H1 (cell line): Measurements from ENCODE around the gene SLC19A1. TPM values are rescaled to one million over a fixed set of nuclear protein-coding genes. Genes with fewer than 3 reads are reported as not detected.

Experiments used
- POU5F1 ChIP-seq: IDR thresholded peaks from 2 replicates; pipeline ENCODE4 v1.6.1; 2011; ENCODE audit warnings: low read depth, mild to moderate bottlenecking, low read length, moderate library complexity
- RNF2 ChIP-seq: fragments of 200-900, 300-1000 bp; sonication (generic); IDR thresholded peaks from 2 replicates; pipeline ENCODE4 v1.7.1; 2016; ENCODE audit warnings: borderline replicate concordance, low read depth, mild to moderate bottlenecking, antibody characterized with exemption, low read length; ENCODE audit not compliant: poor library complexity, severe bottlenecking; ENCODE audit errors: missing control alignments
- polyA plus RNA-seq, 7 experiments: library from polyadenylated mRNA; depleted of rRNA in 3 of 7; stranded (reverse) in 5 of 7; unstranded in 2 of 7; fragments of >200 nt in 5 of 7; fragments of 200-250 nt in 2 of 7; gene quantifications; 1 replicate in 5 of 7; 2 replicates in 1 of 7; 4 replicates in 1 of 7; pipeline versions ENCODE4 v1.2.1 to v1.2.3, GENCODE V29; 2011 to 2013; ENCODE audit warnings: missing spikeins in 2 of 7, mixed read lengths in 2 of 7
- total RNA-seq: library from RNA; stranded (reverse); fragmentation: NEBNext Ultra II Directional; extraction: Animal tissue kit (Norgen Biotek cat#: 25700); gene quantifications from 2 replicates; pipeline ENCODE4 v1.2.1, GENCODE V29; 2021

The SLC19A1 gene
- total and polyA plus RNA-seq, 2 of the 8 experiments (the other 6 are each of a cell fraction or from before 2014, with no cell fraction given): 31.6 to 43.8 TPM

DNA sequence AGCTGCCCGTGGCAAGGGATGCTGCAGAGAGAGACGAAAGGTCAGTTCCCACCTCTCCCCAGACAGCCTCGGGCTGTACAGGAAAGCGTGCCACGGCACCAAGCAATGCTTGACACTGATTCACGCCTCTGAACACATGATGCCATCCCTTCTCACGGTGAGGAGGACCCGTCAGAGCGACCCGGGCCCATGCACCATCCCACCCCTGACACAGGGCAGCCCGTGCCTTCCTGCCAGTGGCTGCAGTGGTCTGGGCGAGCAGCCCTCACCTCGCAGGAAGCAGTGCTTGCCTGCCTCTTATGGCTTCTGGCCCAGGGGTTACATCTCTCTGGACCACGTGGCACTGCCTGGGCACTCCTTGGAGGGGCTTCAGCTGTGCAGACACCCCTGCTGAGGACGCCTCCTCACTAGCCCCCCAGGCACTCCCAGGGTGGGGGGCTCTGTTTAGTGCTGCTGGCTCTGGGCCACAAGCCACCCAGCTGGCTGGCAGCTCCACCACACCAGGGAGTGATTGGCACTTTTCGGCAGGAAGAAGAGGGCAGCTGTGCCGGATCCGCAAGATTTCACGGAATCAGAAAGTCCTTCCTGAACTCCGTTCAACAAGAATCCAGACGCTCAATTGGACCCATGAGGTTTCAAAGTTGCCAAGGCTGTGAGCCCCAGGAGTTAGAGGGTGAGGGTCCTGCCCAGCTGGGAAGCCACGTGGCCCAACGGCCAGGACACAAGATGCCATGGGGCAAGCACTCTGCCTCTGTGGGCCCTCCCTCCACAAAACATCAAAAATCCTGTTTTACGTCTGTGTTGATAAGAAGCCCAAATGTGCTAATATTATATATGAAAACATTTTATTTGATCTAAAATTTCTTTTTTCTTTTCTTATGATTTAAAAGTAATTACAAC lies 34.8 kb upstream of the SLC19A1 start (continued):
- no peak for TF ChIP-seq POU5F1
- TF ChIP-seq RNF2: no peak
